ENCODE measurements around the gene HS3ST2.
"Not testable (repeated sequence)": the region's sequence is repeated elsewhere in the genome, so short reads cannot be mapped to it uniquely, and the experiment has no call there.

Gene HS3ST2

DNA sequence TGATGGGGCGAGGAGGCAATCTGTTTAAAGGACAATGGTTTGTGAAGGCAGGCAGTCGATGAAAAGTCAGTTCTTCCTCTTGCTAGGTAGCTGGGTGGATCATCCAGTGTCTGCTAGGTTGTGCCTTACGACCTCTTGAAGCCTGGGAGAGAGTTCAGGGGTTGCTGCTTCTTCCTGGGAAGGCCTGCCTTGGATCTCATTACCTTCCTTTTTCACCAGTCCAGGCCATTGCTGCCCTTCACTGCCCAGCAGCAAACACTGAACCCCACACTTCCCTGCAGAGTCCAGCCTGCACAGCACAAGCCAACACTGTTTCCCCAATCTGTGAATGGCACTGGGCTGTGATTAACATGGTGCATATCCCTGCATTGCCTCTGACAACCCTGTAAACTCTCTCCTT is 24.7 kb downstream of the HS3ST2 start:
- no peak overlapping the region for H3K4me3 ChIP-seq (ENCODE audit: low read depth, low read length)
- H3K9me3 ChIP-seq (ENCODE audit: control insufficient read depth, insufficient read depth, low read depth, low read length): no peaks in the 10 kb centered on the region
- H3K27ac ChIP-seq (ENCODE audit: extremely low read depth, low read depth, low read length): no peak overlapping the region
- no peaks in the 10 kb centered on the region for H3K4me1 ChIP-seq (ENCODE audit: control insufficient read depth, insufficient read depth, low read length)
- no peaks in the 10 kb centered on the region for H3K36me3 ChIP-seq (ENCODE audit: control insufficient read depth in 2 of 2, insufficient read depth in 1 of 2, low read length in 2 of 2)
- ChIA-PET POLR2A (no interaction called here), CTCF (interaction anchor here (0.6 to 0.7 kb wide), 2 partner anchors 55 to 1195 kb away, joined by 3 to 6 read pairs; no protein-coding TSS in a partner anchor)
- TF ChIP-seq, protein P1, sequence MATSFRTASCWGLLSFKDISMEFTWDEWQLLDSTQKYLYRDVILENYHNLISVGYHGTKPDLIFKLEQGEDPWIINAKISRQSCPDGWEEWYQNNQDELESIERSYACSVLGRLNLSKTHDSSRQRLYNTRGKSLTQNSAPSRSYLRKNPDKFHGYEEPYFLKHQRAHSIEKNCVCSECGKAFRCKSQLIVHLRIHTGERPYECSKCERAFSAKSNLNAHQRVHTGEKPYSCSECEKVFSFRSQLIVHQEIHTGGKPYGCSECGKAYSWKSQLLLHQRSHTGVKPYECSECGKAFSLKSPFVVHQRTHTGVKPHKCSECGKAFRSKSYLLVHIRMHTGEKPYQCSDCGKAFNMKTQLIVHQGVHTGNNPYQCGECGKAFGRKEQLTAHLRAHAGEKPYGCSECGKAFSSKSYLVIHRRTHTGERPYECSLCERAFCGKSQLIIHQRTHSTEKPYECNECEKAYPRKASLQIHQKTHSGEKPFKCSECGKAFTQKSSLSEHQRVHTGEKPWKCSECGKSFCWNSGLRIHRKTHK (tag by site-specific recombination; IDR thresholded peaks at IDR 0.05): no peak
- TF ChIP-seq, protein P2, sequence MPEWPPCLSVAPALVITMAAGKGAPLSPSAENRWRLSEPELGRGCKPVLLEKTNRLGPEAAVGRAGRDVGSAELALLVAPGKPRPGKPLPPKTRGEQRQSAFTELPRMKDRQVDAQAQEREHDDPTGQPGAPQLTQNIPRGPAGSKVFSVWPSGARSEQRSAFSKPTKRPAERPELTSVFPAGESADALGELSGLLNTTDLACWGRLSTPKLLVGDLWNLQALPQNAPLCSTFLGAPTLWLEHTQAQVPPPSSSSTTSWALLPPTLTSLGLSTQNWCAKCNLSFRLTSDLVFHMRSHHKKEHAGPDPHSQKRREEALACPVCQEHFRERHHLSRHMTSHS (tag by site-specific recombination; IDR thresholded peaks at IDR 0.05): no peak
- TF ChIP-seq ZNF768 (tag by site-specific recombination; IDR thresholded peaks at IDR 0.05) (no peak), OSR2 (tag by site-specific recombination; IDR thresholded peaks at IDR 0.05) (no peak), ZBTB17 (tag by site-specific recombination; IDR thresholded peaks at IDR 0.05) (no peak), ZNF701 (tag by site-specific recombination; IDR thresholded peaks at IDR 0.05) (no peak), YY2 (tag by site-specific recombination; IDR thresholded peaks at IDR 0.05) (no peak), ZNF292 (tag by site-specific recombination; IDR thresholded peaks at IDR 0.05; ENCODE audit: borderline replicate concordance, low read depth) (no peak), ZBTB7A (tag by site-specific recombination; IDR thresholded peaks at IDR 0.05; ENCODE audit: low read depth) (no peak), SP3 (tag by site-specific recombination; IDR thresholded peaks at IDR 0.05) (no peak), ZNF214 (tag by site-specific recombination; IDR thresholded peaks at IDR 0.05; ENCODE audit: borderline replicate concordance) (no peak), ZNF19 (tag by site-specific recombination; IDR thresholded peaks at IDR 0.05; ENCODE audit: low read depth) (no peak), ZNF521 (tag by site-specific recombination; IDR thresholded peaks at IDR 0.05) (no peak), GLIS2 (tag by site-specific recombination; IDR thresholded peaks at IDR 0.05) (no peak), ZNF837 (tag by site-specific recombination; IDR thresholded peaks at IDR 0.05) (no peak)
- TF ChIP-seq, protein P3, sequence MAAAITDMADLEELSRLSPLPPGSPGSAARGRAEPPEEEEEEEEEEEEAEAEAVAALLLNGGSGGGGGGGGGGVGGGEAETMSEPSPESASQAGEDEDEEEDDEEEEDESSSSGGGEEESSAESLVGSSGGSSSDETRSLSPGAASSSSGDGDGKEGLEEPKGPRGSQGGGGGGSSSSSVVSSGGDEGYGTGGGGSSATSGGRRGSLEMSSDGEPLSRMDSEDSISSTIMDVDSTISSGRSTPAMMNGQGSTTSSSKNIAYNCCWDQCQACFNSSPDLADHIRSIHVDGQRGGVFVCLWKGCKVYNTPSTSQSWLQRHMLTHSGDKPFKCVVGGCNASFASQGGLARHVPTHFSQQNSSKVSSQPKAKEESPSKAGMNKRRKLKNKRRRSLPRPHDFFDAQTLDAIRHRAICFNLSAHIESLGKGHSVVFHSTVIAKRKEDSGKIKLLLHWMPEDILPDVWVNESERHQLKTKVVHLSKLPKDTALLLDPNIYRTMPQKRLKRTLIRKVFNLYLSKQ (tag by site-specific recombination; IDR thresholded peaks at IDR 0.05; ENCODE audit: borderline replicate concordance): no peak

DNA sequence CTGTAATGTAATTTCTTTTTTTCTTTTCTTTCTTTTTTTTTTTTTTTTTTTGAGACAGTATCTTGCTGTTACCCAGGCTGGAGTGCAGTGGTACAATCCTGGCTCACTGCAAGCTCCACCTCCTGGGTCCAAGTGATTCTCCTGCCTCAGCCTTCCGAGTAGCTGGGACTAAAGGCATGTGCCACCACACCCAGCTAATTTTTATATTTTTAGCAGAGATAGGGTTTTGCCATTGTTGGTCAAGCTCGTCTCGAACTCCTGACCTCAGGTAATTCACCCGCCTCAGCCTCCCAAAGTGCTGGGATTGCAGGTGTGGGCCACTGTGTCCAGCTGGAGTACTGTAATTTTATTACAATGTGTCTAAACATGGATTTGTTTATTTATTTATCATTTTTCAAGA is 28.1 kb downstream of the HS3ST2 start:
- CTCF ChIA-PET; H3K27ac ChIP-seq (ENCODE audit: extremely low read depth, low read depth, low read length); H3K4me3 ChIP-seq (ENCODE audit: low read depth, low read length); H3K36me3 ChIP-seq (ENCODE audit: control insufficient read depth in 2 of 2, insufficient read depth in 1 of 2, low read length in 2 of 2); H3K4me1 ChIP-seq (ENCODE audit: control insufficient read depth, insufficient read depth, low read length); H3K9me3 ChIP-seq (ENCODE audit: control insufficient read depth, insufficient read depth, low read depth, low read length): not testable (repeated sequence)
- TF ChIP-seq, protein P4, sequence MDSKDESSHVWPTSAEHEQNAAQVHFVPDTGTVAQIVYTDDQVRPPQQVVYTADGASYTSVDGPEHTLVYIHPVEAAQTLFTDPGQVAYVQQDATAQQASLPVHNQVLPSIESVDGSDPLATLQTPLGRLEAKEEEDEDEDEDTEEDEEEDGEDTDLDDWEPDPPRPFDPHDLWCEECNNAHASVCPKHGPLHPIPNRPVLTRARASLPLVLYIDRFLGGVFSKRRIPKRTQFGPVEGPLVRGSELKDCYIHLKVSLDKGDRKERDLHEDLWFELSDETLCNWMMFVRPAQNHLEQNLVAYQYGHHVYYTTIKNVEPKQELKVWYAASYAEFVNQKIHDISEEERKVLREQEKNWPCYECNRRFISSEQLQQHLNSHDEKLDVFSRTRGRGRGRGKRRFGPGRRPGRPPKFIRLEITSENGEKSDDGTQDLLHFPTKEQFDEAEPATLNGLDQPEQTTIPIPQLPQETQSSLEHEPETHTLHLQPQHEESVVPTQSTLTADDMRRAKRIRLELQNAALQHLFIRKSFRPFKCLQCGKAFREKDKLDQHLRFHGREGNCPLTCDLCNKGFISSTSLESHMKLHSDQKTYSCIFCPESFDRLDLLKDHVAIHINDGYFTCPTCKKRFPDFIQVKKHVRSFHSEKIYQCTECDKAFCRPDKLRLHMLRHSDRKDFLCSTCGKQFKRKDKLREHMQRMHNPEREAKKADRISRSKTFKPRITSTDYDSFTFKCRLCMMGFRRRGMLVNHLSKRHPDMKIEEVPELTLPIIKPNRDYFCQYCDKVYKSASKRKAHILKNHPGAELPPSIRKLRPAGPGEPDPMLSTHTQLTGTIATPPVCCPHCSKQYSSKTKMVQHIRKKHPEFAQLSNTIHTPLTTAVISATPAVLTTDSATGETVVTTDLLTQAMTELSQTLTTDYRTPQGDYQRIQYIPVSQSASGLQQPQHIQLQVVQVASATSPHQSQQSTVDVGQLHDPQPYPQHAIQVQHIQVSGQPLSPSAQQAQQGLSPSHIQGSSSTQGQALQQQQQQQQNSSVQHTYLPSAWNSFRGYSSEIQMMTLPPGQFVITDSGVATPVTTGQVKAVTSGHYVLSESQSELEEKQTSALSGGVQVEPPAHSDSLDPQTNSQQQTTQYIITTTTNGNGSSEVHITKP (tag by site-specific recombination; IDR thresholded peaks at IDR 0.05): peak; percentile 43; the same call in 1 of the 2 replicates
- POLR2A ChIA-PET: interaction anchor here (0.7 kb wide), 1 partner anchor 10 kb away, joined by 5 read pairs; no protein-coding TSS in a partner anchor
